SK-N-MC (cell line): ENCODE measurements around the gene EML2.

Source experiments
- EZH2 ChIP-seq: fragments of 200-600 bp; sonication (generic); IDR thresholded peaks from one replicate; pipeline ENCODE4 v1.6.1; 2017; ENCODE audit warnings: antibody characterized with exemption
- FOXP2 ChIP-seq: optimal IDR thresholded peaks from 2 replicates; pipeline ENCODE3; 2011; ENCODE audit warnings: mild to moderate bottlenecking, moderate library complexity; ENCODE audit not compliant: insufficient read depth; ENCODE audit errors: extremely low read length, control extremely low read depth
- POLR2AphosphoS5 ChIP-seq: IDR thresholded peaks from 2 replicates; pipeline ENCODE4 v1.6.1; 2012; ENCODE audit warnings: mild to moderate bottlenecking, low read depth, low read length, borderline replicate concordance

GRCh38 chr19:45677351-45678230 is 38.4 kb upstream of the EML2 start:
- TF ChIP-seq POLR2AphosphoS5: no peak
- no peak for TF ChIP-seq EZH2
- no peak for TF ChIP-seq FOXP2
